Measurements from ENCODE around the gene CLSTN2. TPM values are rescaled to one million over a fixed set of nuclear protein-coding genes. Genes with fewer than 3 reads are reported as not detected.

CLSTN2 gene
- total and polyA plus RNA-seq, 2 of the 8 experiments (the other 6 are each of a cell fraction or from before 2014, with no cell fraction given): 0.39 to 0.52 TPM

DNA sequence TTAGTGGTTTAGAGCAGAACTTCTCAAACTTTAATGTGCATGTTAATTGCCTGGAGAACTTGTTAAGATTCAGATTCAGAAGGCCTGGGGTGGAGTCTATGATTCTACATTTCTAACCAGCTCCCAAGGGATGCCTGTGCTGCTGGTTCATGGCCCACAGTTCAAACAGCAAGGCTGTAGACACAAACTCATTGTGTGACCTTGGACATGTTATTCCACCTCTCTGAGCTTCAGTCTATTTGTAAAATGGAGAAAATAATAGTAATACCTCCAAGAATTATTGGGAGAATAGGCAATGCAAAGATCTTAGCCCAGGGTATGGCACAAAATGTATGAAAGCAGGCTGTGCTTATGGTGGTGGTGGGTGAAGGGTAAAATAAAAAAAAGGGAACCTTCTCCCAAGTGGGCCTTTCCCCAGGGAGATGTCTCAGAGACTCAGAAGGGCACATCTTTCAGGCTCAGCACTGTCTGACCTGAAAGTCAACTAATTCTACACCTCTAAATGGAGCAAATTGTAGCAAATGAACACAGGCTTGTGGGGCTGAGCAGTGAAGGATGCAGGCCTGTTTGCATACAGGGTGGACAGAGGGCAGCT lies 566.9 kb downstream of the CLSTN2 start (continued):
- TF ChIP-seq, protein P1, sequence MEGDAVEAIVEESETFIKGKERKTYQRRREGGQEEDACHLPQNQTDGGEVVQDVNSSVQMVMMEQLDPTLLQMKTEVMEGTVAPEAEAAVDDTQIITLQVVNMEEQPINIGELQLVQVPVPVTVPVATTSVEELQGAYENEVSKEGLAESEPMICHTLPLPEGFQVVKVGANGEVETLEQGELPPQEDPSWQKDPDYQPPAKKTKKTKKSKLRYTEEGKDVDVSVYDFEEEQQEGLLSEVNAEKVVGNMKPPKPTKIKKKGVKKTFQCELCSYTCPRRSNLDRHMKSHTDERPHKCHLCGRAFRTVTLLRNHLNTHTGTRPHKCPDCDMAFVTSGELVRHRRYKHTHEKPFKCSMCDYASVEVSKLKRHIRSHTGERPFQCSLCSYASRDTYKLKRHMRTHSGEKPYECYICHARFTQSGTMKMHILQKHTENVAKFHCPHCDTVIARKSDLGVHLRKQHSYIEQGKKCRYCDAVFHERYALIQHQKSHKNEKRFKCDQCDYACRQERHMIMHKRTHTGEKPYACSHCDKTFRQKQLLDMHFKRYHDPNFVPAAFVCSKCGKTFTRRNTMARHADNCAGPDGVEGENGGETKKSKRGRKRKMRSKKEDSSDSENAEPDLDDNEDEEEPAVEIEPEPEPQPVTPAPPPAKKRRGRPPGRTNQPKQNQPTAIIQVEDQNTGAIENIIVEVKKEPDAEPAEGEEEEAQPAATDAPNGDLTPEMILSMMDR (IDR thresholded peaks at IDR 0.05; ENCODE audit: control extremely low read depth in 1 of 3, insufficient read depth in 1 of 3, low read depth in 1 of 3, low read length in 3 of 3): no peak

Measured in H1 (cell line).